Measurements from ENCODE around the gene MIOX. TPM values are rescaled to one million over a fixed set of nuclear protein-coding genes. Genes with fewer than 3 reads are reported as not detected.

MIOX gene
- total and polyA plus RNA-seq, 2 donors (not counting 3 experiments of a cell fraction or from before 2014, with no cell fraction given) = not detected

DNA sequence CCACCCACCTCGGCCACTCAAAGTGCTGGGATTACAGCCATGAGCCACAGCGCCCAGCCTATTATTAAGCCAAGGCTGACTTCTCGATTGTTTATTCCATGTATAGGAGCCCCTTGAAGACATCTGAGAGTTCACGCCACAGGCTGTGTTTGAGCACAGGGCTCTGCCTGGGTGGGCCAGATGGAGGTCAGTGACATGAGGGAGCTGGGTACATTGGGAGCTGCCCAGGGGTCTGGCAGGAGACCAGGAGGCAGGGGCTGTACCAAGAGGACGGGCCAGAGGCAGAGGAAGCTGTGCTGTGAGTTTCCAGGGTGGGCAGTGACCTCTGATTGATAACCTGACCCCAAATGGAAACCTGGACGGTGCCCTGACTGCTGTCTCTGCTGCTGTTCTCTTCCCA, 15.4 kb downstream of the MIOX start:
- BruUV-seq (replicated peaks) = no TSS peak
- Histone ChIP-seq H3K27ac (ENCODE audit: insufficient read depth, low read depth, low read length) (no peak overlapping the region), H3K9me1 (replicated peaks; ENCODE audit: control insufficient read depth, extremely low read depth, insufficient read depth, low read length) (no peaks in the 10 kb centered on the region), H3K9ac (replicated peaks; ENCODE audit: extremely low read depth, insufficient read depth, low read length) (no peak overlapping the region), H3K79me2 (ENCODE audit: control insufficient read depth, insufficient read depth, low read length) (peaks cover 11% of the 10 kb centered on the region), H3K9me3 (replicated peaks; ENCODE audit: control insufficient read depth, insufficient read depth, low read length) (no peaks in the 10 kb centered on the region), H2AFZ (ENCODE audit: low read depth, low read length) (no peak overlapping the region), H3K4me1 (ENCODE audit: control insufficient read depth, extremely low read depth, insufficient read depth, low read length) (peaks cover 6% of the 10 kb centered on the region), H3K27me3 (ENCODE audit: control insufficient read depth in 2 of 2, insufficient read depth in 2 of 2, low read length in 2 of 2) (no peaks in the 10 kb centered on the region), H4K20me1 (replicated peaks; ENCODE audit: control insufficient read depth, extremely low read depth, insufficient read depth, low read length) (no peaks in the 10 kb centered on the region), H3K4me3 (replicated peaks in 1 of 3; ENCODE audit: insufficient read depth in 1 of 3, low read depth in 1 of 3, low read length in 3 of 3) (no peak overlapping the region), H3K36me3 (ENCODE audit: control insufficient read depth in 2 of 2, extremely low read depth in 1 of 2, insufficient read depth in 2 of 2, low read length in 2 of 2) (peaks cover 6 to 22% of the 10 kb centered on the region in 2 experiments), H3K4me2 (ENCODE audit: insufficient read depth, low read length) (no peak overlapping the region)
- intact Hi-C loops (cut with micrococcal nuclease) (no loop called here), dilution Hi-C loops (cut with MboI; ENCODE audit: extremely low pct_ligation_motif_present, low sequenced_read_pairs) (no loop called here)
- FAIRE-seq (no peak), DNase-seq (ENCODE audit: low read depth, low spot score) (no peak)
- CTCF ChIA-PET = no interaction called here
- POLR2A ChIA-PET = no interaction called here
- TF ChIP-seq JUN (IDR thresholded peaks at IDR 0.05; ENCODE audit: borderline replicate concordance, insufficient read depth, insufficient read length, low read depth) (no peak), POLR2AphosphoS5 (IDR thresholded peaks at IDR 0.05; ENCODE audit: insufficient read depth, low read depth, low read length) (no peak), FOS (IDR thresholded peaks at IDR 0.05; ENCODE audit: borderline replicate concordance, insufficient read depth, low read length) (no peak), GATA2 (IDR thresholded peaks at IDR 0.05; ENCODE audit: insufficient read depth, insufficient read length, low read depth, low read length) (no peak), MYC (IDR thresholded peaks at IDR 0.05; ENCODE audit: low read depth, low read length) (no peak), POLR2A (IDR thresholded peaks at IDR 0.05; ENCODE audit: low read depth, low read length) (no peak), EZH2 (IDR thresholded peaks at IDR 0.05; ENCODE audit: borderline replicate concordance, low read depth, low read length, severe bottlenecking) (no peak)
- TF ChIP-seq, protein P1, sequence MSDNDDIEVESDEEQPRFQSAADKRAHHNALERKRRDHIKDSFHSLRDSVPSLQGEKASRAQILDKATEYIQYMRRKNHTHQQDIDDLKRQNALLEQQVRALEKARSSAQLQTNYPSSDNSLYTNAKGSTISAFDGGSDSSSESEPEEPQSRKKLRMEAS (IDR thresholded peaks at IDR 0.05; ENCODE audit: insufficient read depth, insufficient read length) = no peak
- TF ChIP-seq, protein P2, sequence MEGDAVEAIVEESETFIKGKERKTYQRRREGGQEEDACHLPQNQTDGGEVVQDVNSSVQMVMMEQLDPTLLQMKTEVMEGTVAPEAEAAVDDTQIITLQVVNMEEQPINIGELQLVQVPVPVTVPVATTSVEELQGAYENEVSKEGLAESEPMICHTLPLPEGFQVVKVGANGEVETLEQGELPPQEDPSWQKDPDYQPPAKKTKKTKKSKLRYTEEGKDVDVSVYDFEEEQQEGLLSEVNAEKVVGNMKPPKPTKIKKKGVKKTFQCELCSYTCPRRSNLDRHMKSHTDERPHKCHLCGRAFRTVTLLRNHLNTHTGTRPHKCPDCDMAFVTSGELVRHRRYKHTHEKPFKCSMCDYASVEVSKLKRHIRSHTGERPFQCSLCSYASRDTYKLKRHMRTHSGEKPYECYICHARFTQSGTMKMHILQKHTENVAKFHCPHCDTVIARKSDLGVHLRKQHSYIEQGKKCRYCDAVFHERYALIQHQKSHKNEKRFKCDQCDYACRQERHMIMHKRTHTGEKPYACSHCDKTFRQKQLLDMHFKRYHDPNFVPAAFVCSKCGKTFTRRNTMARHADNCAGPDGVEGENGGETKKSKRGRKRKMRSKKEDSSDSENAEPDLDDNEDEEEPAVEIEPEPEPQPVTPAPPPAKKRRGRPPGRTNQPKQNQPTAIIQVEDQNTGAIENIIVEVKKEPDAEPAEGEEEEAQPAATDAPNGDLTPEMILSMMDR (IDR thresholded peaks at IDR 0.05; ENCODE audit: extremely low read depth in 1 of 2, insufficient read depth in 1 of 2, low read depth in 1 of 2, low read length in 2 of 2) = no peak
